AG04450 (cell line): ENCODE measurements around the gene PRKG1. TPM values are rescaled to one million over a fixed set of nuclear protein-coding genes. Genes with fewer than 3 reads are reported as not detected.

Source experiments
- CTCF ChIA-PET: fragments of 300-600, 350-600 bp; formaldehyde crosslinking; extraction: SDS; loops from one replicate; lab custom pipeline; 2022; ENCODE audit warnings: antibody characterized with exemption, inconsistent platforms; lab: Charles Lee
- POLR2A ChIA-PET: fragments of 350-600 bp; formaldehyde crosslinking; extraction: SDS; loops from one replicate; lab custom pipeline; 2021; ENCODE audit warnings: antibody characterized with exemption, inconsistent platforms; lab: Yijun Ruan, JAX
- DNase-seq: peaks from one replicate; pipeline ENCODE4 v3.0.0-alpha.2; 2011; ENCODE audit warnings: low read depth, low spot score
- H3K27ac ChIP-seq: one replicate; pipeline ENCODE4 v1.5.1; 2012; ENCODE audit warnings: low read depth, low read length, control low read depth
- H3K27me3 ChIP-seq: one replicate; pipeline ENCODE4 v1.6.0; 2012; ENCODE audit warnings: low read length; ENCODE audit not compliant: control insufficient read depth, insufficient read depth
- H3K4me3 ChIP-seq: 2 replicates; pipeline ENCODE4 v1.5.1; 2011; ENCODE audit warnings: mild to moderate bottlenecking, low read depth, low read length, control low read depth
- H3K9me3 ChIP-seq: 2 replicates; pipeline ENCODE4 v1.5.1; 2012; ENCODE audit warnings: low read length; ENCODE audit not compliant: control insufficient read depth, insufficient read depth
- polyA plus RNA-seq: library from polyadenylated mRNA; depleted of rRNA; stranded (reverse); fragments of >200 nt; gene quantifications from 2 replicates; pipeline ENCODE4 v1.2.3, GENCODE V29; 2011
- TF ChIP-seq, protein P1 (sequence below): IDR thresholded peaks from 2 replicates; pipeline ENCODE4 v1.5.1; 2011; ENCODE audit warnings: low read depth, low read length, control low read depth, inconsistent platforms

Gene PRKG1
- polyA plus RNA-seq, 1 experiment: 19.0 TPM

DNA sequence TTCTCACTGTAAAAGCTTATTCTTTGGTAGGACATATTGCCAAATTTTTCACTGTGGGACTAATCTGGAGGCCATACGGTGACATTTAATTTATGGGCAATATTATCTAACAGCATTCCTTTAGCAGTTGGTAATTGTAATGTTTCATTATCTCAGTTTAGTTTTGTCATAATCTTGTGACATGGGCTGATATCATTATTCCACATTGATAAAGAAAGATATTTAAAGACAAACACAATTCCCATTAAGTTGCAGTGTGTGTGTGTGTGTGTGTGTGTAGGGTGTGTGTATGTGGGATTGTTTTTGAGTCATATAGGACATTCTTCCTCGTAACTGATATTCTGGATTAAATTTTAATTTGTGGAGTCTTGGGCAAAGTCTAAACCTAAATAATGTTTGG lies 238.5 kb downstream of the PRKG1 start:
- ChIA-PET CTCF (no interaction called here), POLR2A (no interaction called here)
- TF ChIP-seq, protein P1, sequence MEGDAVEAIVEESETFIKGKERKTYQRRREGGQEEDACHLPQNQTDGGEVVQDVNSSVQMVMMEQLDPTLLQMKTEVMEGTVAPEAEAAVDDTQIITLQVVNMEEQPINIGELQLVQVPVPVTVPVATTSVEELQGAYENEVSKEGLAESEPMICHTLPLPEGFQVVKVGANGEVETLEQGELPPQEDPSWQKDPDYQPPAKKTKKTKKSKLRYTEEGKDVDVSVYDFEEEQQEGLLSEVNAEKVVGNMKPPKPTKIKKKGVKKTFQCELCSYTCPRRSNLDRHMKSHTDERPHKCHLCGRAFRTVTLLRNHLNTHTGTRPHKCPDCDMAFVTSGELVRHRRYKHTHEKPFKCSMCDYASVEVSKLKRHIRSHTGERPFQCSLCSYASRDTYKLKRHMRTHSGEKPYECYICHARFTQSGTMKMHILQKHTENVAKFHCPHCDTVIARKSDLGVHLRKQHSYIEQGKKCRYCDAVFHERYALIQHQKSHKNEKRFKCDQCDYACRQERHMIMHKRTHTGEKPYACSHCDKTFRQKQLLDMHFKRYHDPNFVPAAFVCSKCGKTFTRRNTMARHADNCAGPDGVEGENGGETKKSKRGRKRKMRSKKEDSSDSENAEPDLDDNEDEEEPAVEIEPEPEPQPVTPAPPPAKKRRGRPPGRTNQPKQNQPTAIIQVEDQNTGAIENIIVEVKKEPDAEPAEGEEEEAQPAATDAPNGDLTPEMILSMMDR: no peak
- no peak for DNase-seq
- Histone ChIP-seq H3K4me3 (no peak overlapping the region), H3K27me3 (no peaks in the 10 kb centered on the region), H3K9me3 (no peaks in the 10 kb centered on the region), H3K27ac (no peak overlapping the region)

DNA sequence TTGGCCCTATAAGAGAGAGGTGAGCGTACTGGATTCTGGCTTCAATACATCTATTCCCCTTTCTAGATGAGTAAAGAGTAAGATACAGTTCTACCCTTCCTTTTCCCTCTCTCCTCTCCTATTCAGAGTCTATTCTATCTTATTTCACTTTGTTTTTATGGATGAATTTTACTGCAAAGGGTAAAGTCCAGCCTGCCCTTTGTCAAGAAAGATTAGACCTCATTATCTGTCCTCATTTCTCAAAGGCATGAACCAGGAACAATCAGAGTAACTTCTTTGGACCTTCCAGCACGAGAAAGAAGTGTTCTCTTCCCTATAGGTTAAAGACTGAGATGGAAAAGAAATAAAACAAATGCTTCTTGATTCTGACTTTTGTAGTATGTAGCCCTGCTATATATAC lies 239.0 kb downstream of the PRKG1 start:
- no peak for DNase-seq
- no peak overlapping the region for H3K27ac ChIP-seq

DNA sequence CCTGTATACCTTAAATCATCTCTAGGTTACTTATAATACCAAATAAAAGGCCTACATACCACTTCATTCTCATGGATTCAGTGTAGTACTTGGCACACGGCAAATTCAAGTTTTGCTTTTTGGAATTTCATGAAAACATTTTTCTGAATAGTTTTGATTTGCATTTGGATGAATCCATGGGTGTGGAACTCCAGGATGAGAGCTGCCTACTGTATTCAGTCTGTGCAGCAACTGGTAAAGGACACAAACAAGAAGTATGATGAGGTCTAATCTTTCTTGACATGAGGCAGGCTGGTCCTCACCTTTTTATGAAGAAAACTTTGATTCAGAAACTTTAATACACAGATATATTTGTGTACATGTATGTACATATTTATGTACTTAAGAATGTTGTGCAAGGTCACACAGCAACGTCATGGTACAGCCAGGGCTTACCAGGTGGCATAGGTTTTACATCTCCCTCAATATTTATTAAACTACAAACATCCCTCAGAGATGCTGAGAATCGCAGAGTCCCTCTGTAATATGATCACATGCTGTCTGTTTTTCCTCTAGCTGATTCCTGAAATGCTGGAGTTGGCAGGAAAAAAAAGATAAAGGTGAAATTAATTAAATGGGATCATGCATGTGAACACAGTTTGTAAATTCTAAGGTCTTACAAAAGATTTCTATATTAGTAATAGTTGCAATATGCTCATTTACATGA lies 239.6 kb downstream of the PRKG1 start:
- no peak overlapping the region for H3K4me3 ChIP-seq
- no peak overlapping the region for H3K27ac ChIP-seq
- H3K27me3 ChIP-seq: no peaks in the 10 kb centered on the region
- DNase-seq: no peak
- H3K9me3 ChIP-seq: no peaks in the 10 kb centered on the region
- TF ChIP-seq, protein P1: no peak
- ChIA-PET CTCF (no interaction called here), POLR2A (no interaction called here)

More for the DNA sequence above, 239.0 kb downstream of the PRKG1 start:
- POLR2A ChIA-PET: no interaction called here
- CTCF ChIA-PET: no interaction called here
- TF ChIP-seq, protein P1: no peak
- no peaks in the 10 kb centered on the region for H3K27me3 ChIP-seq
- no peak overlapping the region for H3K4me3 ChIP-seq
- no peaks in the 10 kb centered on the region for H3K9me3 ChIP-seq

DNA sequence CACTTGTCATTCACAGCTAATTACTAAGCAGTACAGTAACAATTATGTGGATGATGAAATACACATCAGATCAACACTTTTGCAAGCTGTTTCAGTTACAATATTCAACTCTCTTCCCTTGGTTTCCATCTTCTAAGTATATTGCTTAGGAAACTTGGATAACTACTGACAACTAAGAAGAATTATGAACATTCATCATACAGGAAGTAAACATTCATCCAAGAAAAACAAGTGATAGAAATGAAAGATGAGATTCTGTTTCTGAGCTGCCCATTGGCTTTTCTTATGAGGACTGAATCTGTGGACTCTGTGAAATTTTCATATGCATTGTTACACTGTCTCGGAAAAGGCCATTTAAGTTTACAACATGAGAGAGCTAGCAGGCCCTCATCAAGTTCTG lies 240.2 kb downstream of the PRKG1 start:
- Histone ChIP-seq H3K9me3 (no peaks in the 10 kb centered on the region), H3K4me3 (no peak overlapping the region), H3K27ac (no peak overlapping the region), H3K27me3 (no peaks in the 10 kb centered on the region)
- POLR2A ChIA-PET: no interaction called here
- DNase-seq: no peak
- CTCF ChIA-PET: interaction anchor here (0.7 kb wide), 1 partner anchor 12 kb away, joined by 3 read pairs; no protein-coding TSS in a partner anchor
- TF ChIP-seq, protein P1: no peak

DNA sequence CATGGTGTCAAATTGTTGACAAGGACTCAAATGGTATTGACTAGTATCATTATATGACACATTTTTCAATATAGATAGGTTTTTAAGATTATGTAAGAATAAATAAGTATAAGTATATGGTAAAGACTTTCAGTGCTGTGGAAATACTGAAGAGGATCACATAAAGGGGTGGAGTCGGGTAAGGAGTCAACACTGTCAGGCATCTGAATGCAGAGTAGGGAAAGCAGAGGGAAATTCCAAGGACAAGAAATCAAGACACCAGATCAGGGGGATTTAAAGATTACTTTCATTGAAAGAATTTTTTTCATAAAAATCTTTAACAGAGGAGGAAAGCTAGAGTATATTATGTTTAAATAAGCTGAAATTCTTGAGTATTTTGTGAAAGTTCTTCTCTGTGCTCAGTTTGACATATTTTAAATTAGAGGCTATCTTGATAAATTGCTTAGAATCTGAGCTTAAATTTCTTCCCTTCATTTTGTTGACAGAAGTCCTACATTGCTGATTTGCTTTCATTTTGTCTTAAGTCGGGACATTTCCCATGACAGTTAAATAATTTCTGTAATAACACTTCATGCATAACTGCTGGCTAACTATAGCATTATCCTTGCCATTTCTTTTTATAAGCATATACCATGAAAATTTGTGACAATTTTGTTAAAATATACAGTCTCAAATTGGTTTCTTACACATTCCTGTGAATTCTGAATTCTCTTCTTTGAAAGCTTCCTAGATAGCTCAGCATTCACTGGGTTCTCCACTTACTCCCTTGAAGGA lies 244.3 kb downstream of the PRKG1 start:
- TF ChIP-seq, protein P1: no peak

More for the DNA sequence above, 244.3 kb downstream of the PRKG1 start:
- Histone ChIP-seq H3K9me3 (no peaks in the 10 kb centered on the region), H3K27me3 (no peaks in the 10 kb centered on the region), H3K4me3 (no peak overlapping the region), H3K27ac (no peak overlapping the region)
- POLR2A ChIA-PET: interaction anchor here (0.6 kb wide), 1 partner anchor 252 kb away, joined by 3 read pairs; no protein-coding TSS in a partner anchor
- DNase-seq: no peak
- CTCF ChIA-PET: interaction anchor here (0.5 kb wide), 1 partner anchor 990 kb away, joined by 4 read pairs; no protein-coding TSS in a partner anchor
